Activated naive CD8-positive, alpha-beta T cell (primary cell): ENCODE results near the gene LSAMP.

Experiments
- H3K27ac Mint-ChIP-seq: one replicate; pipeline ENCODE4 v1.8.0; 2021; ENCODE audit warnings: mixed read lengths
- H3K27me3 Mint-ChIP-seq: one replicate; pipeline ENCODE4 v1.8.0; 2021; ENCODE audit warnings: mixed read lengths
- H3K36me3 Mint-ChIP-seq: one replicate; pipeline ENCODE4 v1.8.0; 2021; ENCODE audit warnings: mixed read lengths
- H3K4me1 Mint-ChIP-seq: one replicate; pipeline ENCODE4 v1.8.0; 2021; ENCODE audit warnings: low read depth, mixed read lengths
- H3K4me3 Mint-ChIP-seq: one replicate; pipeline ENCODE4 v1.8.0; 2021; ENCODE audit warnings: mild to moderate bottlenecking, mixed read lengths
- H3K9me3 Mint-ChIP-seq: one replicate; pipeline ENCODE4 v1.8.0; 2021; ENCODE audit warnings: low read depth, mixed read lengths

The LSAMP gene

GRCh38 chr3:115916866-115917265 is 528.4 kb downstream of the LSAMP start:
- H3K27ac Mint-ChIP-seq, result no peak overlapping the region
- H3K36me3 Mint-ChIP-seq, result no peaks in the 10 kb centered on the region
- H3K4me1 Mint-ChIP-seq, result no peaks in the 10 kb centered on the region
- H3K27me3 Mint-ChIP-seq, result peaks cover 7% of the 10 kb centered on the region
- H3K9me3 Mint-ChIP-seq, result peaks cover 12% of the 10 kb centered on the region
- no peak overlapping the region for H3K4me3 Mint-ChIP-seq

GRCh38 chr3:115915061-115915460 is 530.2 kb downstream of the LSAMP start:
- no peak overlapping the region for H3K27ac Mint-ChIP-seq
- no peak overlapping the region for H3K4me3 Mint-ChIP-seq
- H3K36me3 Mint-ChIP-seq, result no peaks in the 10 kb centered on the region
- H3K9me3 Mint-ChIP-seq, result peaks cover 2% of the 10 kb centered on the region
- H3K4me1 Mint-ChIP-seq, result no peaks in the 10 kb centered on the region
- H3K27me3 Mint-ChIP-seq, result peaks cover 7% of the 10 kb centered on the region

DNA sequence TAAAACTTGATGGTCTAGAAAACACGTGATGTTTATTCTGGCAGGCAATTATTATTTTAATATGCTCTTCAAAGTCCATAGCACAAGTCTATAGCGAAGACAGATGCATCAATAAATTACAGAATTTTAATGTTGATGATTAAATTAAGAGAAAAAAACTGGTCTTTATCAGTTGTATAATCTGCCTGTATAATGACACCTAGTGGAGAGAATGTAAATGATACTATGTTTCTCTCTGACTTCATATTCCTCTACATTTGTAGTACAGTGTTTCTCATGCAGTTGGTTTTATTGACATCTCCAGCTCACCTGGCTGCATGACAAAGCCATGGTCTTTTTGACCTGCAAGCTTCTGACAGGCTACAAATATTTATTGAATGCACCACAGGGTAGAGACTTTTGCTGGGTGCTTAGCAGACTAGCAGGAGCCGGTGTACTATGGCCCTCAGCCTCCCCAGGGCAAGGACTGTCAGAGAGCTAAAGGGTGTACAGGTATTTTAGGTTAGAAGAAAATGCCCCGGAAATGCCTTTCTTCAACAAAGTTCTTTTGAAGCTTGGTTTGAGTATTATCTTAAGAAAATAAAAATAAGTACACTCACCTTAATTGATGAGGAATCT is 532.1 kb downstream of the LSAMP start:
- Mint-ChIP-seq H3K9me3 (no peaks in the 10 kb centered on the region), H3K27me3 (peaks cover 7% of the 10 kb centered on the region), H3K36me3 (no peaks in the 10 kb centered on the region), H3K4me3 (no peak overlapping the region), H3K4me1 (no peaks in the 10 kb centered on the region), H3K27ac (no peak overlapping the region)

GRCh38 chr3:115912372-115912771 is 532.9 kb downstream of the LSAMP start:
- no peak overlapping the region for H3K27ac Mint-ChIP-seq
- no peaks in the 10 kb centered on the region for H3K9me3 Mint-ChIP-seq
- H3K4me1 Mint-ChIP-seq, result no peaks in the 10 kb centered on the region
- no peaks in the 10 kb centered on the region for H3K36me3 Mint-ChIP-seq
- peaks cover 7% of the 10 kb centered on the region for H3K27me3 Mint-ChIP-seq
- H3K4me3 Mint-ChIP-seq, result no peak overlapping the region

- H3K4me3 Mint-ChIP-seq, result no peak overlapping the region
- H3K4me1 Mint-ChIP-seq, result no peaks in the 10 kb centered on the region
- H3K27ac Mint-ChIP-seq, result no peak overlapping the region
- H3K9me3 Mint-ChIP-seq, result no peaks in the 10 kb centered on the region
- H3K36me3 Mint-ChIP-seq, result no peaks in the 10 kb centered on the region
- peaks cover 8% of the 10 kb centered on the region for H3K27me3 Mint-ChIP-seq
Measured at GRCh38 chr3:115905871-115906270, 539.4 kb downstream of the LSAMP start.

- peaks cover 9% of the 10 kb centered on the region for H3K27me3 Mint-ChIP-seq
- no peaks in the 10 kb centered on the region for H3K36me3 Mint-ChIP-seq
- H3K27ac Mint-ChIP-seq, result no peak overlapping the region
- H3K9me3 Mint-ChIP-seq, result no peaks in the 10 kb centered on the region
- H3K4me3 Mint-ChIP-seq, result no peak overlapping the region
- no peaks in the 10 kb centered on the region for H3K4me1 Mint-ChIP-seq
Measured at GRCh38 chr3:115903843-115904242, 541.4 kb downstream of the LSAMP start.

DNA sequence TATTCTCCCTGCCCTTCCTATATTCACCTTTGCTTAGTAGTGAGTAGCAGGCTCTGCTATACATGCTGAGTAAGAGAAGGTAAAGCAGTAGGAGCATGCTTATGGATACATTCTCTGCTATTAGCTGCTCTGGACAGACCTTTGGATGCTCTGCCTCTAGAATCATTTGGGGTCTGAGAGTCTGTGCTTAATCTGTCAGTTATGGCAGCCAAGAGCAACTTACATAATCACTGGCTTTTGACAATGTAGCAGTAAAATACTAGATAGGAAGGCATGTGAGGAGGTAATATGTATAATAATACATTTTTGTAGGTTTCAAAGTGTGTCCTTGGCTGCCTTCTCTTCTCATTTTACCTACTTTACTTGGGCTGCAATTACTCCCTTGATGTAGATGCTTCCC is 544.3 kb downstream of the LSAMP start:
- Mint-ChIP-seq H3K4me3 (no peak overlapping the region), H3K36me3 (no peaks in the 10 kb centered on the region)

DNA sequence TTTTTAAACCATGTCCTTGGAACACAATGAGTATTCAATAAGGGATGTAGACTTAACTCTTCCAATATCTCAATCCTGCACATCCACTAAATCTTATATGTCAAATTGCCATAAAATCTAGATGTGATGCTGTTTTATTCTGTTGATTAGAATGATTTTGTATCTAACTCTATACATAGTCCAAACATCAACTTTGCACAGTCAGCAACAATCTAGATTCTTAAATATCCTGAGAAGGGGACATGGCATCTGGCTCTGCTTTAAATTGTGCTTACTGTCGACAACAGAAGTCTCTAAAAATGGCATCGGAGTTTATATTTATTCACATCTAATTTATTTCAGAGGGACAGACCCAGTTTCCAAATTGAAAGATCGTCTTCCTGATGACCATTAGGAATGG is 545.8 kb downstream of the LSAMP start:
- no peak overlapping the region for H3K4me3 Mint-ChIP-seq
- H3K27ac Mint-ChIP-seq, result no peak overlapping the region
- H3K4me1 Mint-ChIP-seq, result no peaks in the 10 kb centered on the region
- no peaks in the 10 kb centered on the region for H3K9me3 Mint-ChIP-seq
- H3K27me3 Mint-ChIP-seq, result peaks cover 9% of the 10 kb centered on the region
- H3K36me3 Mint-ChIP-seq, result no peaks in the 10 kb centered on the region

More for the DNA sequence above, 544.3 kb downstream of the LSAMP start:
- Mint-ChIP-seq H3K4me1 (no peaks in the 10 kb centered on the region), H3K9me3 (no peaks in the 10 kb centered on the region), H3K27me3 (peaks cover 9% of the 10 kb centered on the region), H3K27ac (no peak overlapping the region)

DNA sequence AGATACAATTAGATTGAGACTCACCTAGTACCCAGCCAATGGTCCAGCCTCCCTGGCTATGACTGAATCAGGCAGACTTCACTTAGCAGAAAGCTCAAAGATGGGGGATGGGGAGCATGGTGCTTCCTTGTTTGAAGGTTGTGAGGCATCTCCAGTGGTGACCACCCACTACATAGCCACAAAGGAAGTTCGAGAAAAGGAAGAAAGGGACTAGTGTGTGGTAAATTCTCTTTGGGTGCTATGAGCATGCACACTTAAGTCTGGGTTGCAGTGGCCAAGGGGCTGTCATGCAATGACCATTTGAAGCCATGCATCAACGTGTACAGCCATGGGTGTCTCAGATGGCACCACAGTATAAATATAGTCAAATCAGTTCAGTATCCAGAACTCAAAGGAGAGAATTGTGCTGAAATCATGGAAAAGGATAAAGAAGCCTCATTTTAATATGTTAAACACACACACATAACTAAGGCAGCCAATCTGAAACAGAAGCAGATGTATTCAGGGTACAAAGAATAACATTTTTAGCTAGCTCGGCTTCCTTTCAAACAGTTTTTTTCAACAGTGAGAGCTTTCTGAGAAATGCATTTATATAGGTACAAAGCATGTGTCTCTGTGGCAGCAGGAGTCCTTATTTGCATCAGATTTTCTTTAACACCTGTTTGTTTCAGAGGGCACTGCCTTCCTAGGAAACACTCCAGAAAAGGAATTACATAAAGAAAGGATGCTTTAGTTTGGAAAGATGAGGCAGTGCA is 546.5 kb downstream of the LSAMP start:
- H3K9me3 Mint-ChIP-seq, result no peaks in the 10 kb centered on the region
- peaks cover 13% of the 10 kb centered on the region for H3K27me3 Mint-ChIP-seq
- no peak overlapping the region for H3K27ac Mint-ChIP-seq
- no peaks in the 10 kb centered on the region for H3K36me3 Mint-ChIP-seq
- no peak overlapping the region for H3K4me3 Mint-ChIP-seq
- H3K4me1 Mint-ChIP-seq, result no peaks in the 10 kb centered on the region

- Mint-ChIP-seq H3K4me3 (no peak overlapping the region), H3K4me1 (no peaks in the 10 kb centered on the region), H3K27me3 (peaks cover 13% of the 10 kb centered on the region), H3K27ac (no peak overlapping the region), H3K36me3 (no peaks in the 10 kb centered on the region), H3K9me3 (no peaks in the 10 kb centered on the region)
Measured at GRCh38 chr3:115891006-115891636, 554.2 kb downstream of the LSAMP start.

GRCh38 chr3:115890579-115890978 is 554.7 kb downstream of the LSAMP start:
- Mint-ChIP-seq H3K27me3 (peaks cover 13% of the 10 kb centered on the region), H3K9me3 (no peaks in the 10 kb centered on the region), H3K4me3 (no peak overlapping the region), H3K4me1 (no peaks in the 10 kb centered on the region), H3K36me3 (no peaks in the 10 kb centered on the region), H3K27ac (no peak overlapping the region)

DNA sequence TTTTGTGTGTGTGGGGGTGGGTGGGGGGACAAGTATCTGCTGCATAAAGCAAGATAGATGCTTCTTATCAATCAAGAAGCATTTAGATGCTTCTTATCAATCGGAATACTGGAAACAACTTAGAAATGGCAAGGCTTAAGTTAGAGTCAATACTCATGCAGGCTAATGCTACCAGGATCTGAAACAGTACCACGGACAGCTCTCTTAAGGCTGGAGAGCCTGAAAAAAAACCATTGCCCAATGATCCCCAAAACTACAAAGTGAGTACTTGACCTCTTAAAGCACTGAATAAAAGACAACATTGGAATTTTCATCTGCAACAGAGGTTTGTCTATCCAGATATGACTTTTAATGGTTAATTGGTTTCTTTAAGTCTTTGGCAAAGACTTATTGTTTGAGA is 559.7 kb downstream of the LSAMP start:
- Mint-ChIP-seq H3K4me1 (no peaks in the 10 kb centered on the region), H3K27ac (no peak overlapping the region), H3K27me3 (peaks cover 9% of the 10 kb centered on the region), H3K9me3 (no peaks in the 10 kb centered on the region), H3K36me3 (no peaks in the 10 kb centered on the region), H3K4me3 (no peak overlapping the region)

DNA sequence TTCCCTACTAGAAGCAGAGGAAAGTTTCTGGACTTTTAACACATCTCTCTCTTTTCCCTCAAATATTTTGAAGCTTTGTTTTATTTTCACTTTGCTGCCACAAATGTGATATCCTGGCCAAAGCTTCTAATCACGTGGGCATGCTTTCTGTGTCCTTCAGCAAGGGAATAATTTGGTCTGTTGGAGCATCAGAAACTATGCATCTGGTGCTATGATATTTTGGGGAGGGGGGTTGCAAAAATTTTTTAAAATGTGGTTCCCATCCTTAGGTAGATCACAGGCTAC is 567.7 kb downstream of the LSAMP start:
- Mint-ChIP-seq H3K27ac (no peak overlapping the region), H3K36me3 (no peaks in the 10 kb centered on the region), H3K4me3 (no peak overlapping the region), H3K4me1 (peaks cover 8% of the 10 kb centered on the region), H3K9me3 (no peaks in the 10 kb centered on the region), H3K27me3 (peaks cover 3% of the 10 kb centered on the region)

DNA sequence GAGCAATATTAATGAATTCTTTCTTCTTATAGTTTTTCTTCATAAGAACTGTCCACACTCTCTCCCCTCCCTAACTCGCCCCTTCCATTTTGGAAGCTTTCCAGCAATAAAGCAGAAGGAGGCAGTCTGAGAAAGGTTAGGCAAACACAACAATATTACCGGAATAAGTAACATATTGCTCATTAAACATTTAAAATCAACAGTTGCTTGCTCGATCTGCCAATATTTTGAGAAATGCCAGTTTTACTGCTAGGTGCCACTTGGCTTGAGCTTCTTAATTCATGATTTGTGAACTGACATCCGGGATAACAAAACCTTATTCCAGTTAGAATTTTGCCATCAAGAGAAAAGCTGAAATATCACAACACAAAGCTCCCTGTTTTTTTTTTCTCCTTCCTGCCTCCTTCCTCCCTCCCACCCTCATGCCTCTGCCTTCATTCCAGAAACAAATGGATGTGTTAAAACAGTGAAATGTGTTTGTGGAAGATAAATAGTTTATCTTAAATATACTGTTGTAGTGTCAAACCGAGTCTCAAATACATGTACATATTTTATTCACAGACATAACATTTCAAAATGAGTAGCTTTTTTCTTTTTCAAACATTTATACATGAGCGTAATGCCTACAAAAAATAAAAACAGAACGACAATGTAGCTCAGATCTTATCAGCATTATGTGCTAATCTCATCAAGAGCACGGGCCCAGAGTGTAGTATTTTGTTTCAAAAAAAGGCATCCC is 568.2 kb downstream of the LSAMP start:
- Mint-ChIP-seq H3K4me1 (peaks cover 8% of the 10 kb centered on the region), H3K4me3 (no peak overlapping the region), H3K36me3 (no peaks in the 10 kb centered on the region), H3K9me3 (no peaks in the 10 kb centered on the region), H3K27ac (no peak overlapping the region), H3K27me3 (peaks cover 3% of the 10 kb centered on the region)

GRCh38 chr3:115875460-115875859 is 569.8 kb downstream of the LSAMP start:
- H3K4me1 Mint-ChIP-seq, result peaks cover 8% of the 10 kb centered on the region
- H3K9me3 Mint-ChIP-seq, result no peaks in the 10 kb centered on the region
- no peak overlapping the region for H3K4me3 Mint-ChIP-seq
- no peak overlapping the region for H3K27ac Mint-ChIP-seq
- H3K36me3 Mint-ChIP-seq, result no peaks in the 10 kb centered on the region
- H3K27me3 Mint-ChIP-seq, result no peaks in the 10 kb centered on the region
